MCF 10A (cell line): ENCODE data around the gene PADI1. TPM values are rescaled to one million over a fixed set of nuclear protein-coding genes. Genes with fewer than 3 reads are reported as not detected.

Experiments used
- BruUV-seq: library from RNA; stranded (reverse); fragments of 400-500 nt; replicated peaks from 2 replicates; lab custom pipeline; 2021; lab: Mats Ljungman, UMichigan
- CTCF ChIA-PET: fragments of 300-600 bp; sonication (Branson Sonifier 250); formaldehyde crosslinking; extraction: SDS; loops from one replicate; lab custom pipeline; 2021; ENCODE audit warnings: antibody characterized with exemption, inconsistent platforms; lab: Yijun Ruan, JAX
- POLR2A ChIA-PET: fragments of 300-600, 350-650 bp; sonication (Branson Sonifier 250); formaldehyde crosslinking; extraction: SDS; loops from one replicate; lab custom pipeline; 2020; ENCODE audit warnings: antibody characterized with exemption, inconsistent platforms; lab: Yijun Ruan, JAX
- DNase-seq: peaks from one replicate; pipeline ENCODE4 v3.0.0-alpha.2; 2018; ENCODE audit not compliant: unreplicated experiment
- H3K27ac Mint-ChIP-seq: one replicate; pipeline ENCODE4 v1.8.0; 2022; ENCODE audit warnings: mild to moderate bottlenecking, low read depth, mixed read lengths; ENCODE audit not compliant: unreplicated experiment
- H3K27me3 Mint-ChIP-seq: one replicate; pipeline ENCODE4 v1.8.0; 2022; ENCODE audit warnings: mixed read lengths; ENCODE audit not compliant: insufficient read depth, unreplicated experiment
- H3K36me3 Mint-ChIP-seq: one replicate; pipeline ENCODE4 v1.8.0; 2022; ENCODE audit warnings: mild to moderate bottlenecking, moderate library complexity, mixed read lengths; ENCODE audit not compliant: insufficient read depth, unreplicated experiment
- H3K4me1 Mint-ChIP-seq: one replicate; pipeline ENCODE4 v1.8.0; 2022; ENCODE audit warnings: mixed read lengths; ENCODE audit not compliant: insufficient read depth, unreplicated experiment
- H3K4me3 Mint-ChIP-seq: one replicate; pipeline ENCODE4 v1.8.0; 2022; ENCODE audit warnings: mild to moderate bottlenecking, moderate library complexity, mixed read lengths; ENCODE audit not compliant: unreplicated experiment
- H3K9me3 Mint-ChIP-seq: one replicate; pipeline ENCODE4 v1.8.0; 2022; ENCODE audit warnings: mixed read lengths; ENCODE audit not compliant: unreplicated experiment
- intact Hi-C: fragments of 100-400 bp; cut with micrococcal nuclease; formaldehyde crosslinking; loops from 2 replicates; pipeline ENCODE4 v1.14.1; 2022
- total RNA-seq: library from RNA; stranded (reverse); gene quantifications from 2 replicates; pipeline ENCODE4 v1.2.3, GENCODE V29; 2022
- TF ChIP-seq, protein P1 (sequence below): fragments of 200-600 bp; IDR thresholded peaks from one replicate; pipeline ENCODE4 v1.8.0; 2022; ENCODE audit warnings: antibody characterized with exemption, mild to moderate bottlenecking; ENCODE audit not compliant: unreplicated experiment

The PADI1 gene
- total RNA-seq, 1 experiment from 2014 or later, result 0.58 TPM

DNA sequence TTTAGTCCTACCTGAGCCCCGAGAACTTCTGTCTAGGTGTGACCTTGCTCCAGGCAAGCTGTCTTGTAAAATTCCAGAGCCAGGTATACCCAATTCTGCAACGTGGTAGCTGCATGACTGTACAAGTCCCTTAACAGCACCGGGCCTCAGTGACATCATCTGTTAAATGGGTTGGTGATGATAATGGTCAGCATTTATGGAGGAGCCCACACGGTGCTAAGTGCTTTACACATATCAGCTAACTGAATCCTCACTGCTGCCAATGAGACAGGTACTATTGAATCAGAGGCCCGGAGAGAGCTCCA, 37.2 kb upstream of the PADI1 start:
- ChIA-PET CTCF (interaction anchor here (0.6 kb wide), 1 partner anchor 440 kb away, joined by 4 read pairs; no protein-coding TSS in a partner anchor), POLR2A (interaction anchor here (0.7 to 1.3 kb wide), 2 partner anchors 20 to 40 kb away, joined by 3 read pairs; no protein-coding TSS in a partner anchor)
- no TSS peak for BruUV-seq
- Mint-ChIP-seq H3K4me3 (no peak overlapping the region), H3K27ac (no peak overlapping the region), H3K27me3 (no peaks in the 10 kb centered on the region), H3K36me3 (peaks cover 6% of the 10 kb centered on the region), H3K9me3 (no peaks in the 10 kb centered on the region), H3K4me1 (peaks cover 42% of the 10 kb centered on the region)
- no peak for DNase-seq
- intact Hi-C loops, result loop anchor here (5.0 to 10.0 kb wide), 2 partner anchors 40 to 67 kb away; no protein-coding TSS in a partner anchor
- TF ChIP-seq, protein P1, sequence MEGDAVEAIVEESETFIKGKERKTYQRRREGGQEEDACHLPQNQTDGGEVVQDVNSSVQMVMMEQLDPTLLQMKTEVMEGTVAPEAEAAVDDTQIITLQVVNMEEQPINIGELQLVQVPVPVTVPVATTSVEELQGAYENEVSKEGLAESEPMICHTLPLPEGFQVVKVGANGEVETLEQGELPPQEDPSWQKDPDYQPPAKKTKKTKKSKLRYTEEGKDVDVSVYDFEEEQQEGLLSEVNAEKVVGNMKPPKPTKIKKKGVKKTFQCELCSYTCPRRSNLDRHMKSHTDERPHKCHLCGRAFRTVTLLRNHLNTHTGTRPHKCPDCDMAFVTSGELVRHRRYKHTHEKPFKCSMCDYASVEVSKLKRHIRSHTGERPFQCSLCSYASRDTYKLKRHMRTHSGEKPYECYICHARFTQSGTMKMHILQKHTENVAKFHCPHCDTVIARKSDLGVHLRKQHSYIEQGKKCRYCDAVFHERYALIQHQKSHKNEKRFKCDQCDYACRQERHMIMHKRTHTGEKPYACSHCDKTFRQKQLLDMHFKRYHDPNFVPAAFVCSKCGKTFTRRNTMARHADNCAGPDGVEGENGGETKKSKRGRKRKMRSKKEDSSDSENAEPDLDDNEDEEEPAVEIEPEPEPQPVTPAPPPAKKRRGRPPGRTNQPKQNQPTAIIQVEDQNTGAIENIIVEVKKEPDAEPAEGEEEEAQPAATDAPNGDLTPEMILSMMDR, result no peak

DNA sequence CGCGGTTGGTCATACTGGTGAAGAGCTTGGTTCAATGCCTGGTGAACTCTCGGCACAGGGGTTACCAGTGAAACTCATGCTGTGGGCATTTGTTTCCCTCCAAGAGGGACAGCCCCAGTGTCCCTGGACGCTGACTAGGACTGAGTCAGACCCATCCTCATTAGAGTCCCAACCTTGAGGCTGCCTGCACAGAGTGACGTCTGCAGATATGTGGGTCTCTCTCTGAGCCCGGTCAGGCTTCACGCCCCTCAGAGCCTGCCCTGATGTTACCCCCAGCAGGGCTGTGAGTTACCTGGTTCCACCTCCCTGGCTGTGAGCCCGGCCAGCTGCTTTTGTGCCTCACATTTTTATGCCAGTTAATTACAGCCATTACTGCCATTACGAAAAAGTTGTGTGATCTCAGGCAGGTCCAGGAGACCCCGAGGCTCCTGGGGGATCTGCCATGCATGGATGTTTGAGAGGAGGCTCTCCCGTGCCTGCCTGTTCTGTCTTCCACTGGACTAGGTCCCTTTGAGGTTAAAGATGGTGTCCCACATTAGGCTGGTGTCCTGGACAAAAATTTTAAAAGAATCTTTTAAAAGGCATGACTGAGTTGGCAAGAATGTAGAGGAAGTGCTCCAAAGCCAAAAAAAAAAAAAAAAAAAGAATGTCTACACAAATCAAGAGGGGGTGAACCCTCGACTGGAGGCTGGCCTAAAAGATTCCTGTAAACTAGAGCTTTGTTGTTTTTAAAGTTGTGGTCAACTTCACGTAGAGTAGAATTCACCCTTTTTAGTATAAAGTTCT, 36.6 kb upstream of the PADI1 start:
- BruUV-seq, result no TSS peak
- peaks cover 42% of the 10 kb centered on the region for H3K4me1 Mint-ChIP-seq
- H3K27ac Mint-ChIP-seq, result peak overlapping the region; percentile 78
- ChIA-PET CTCF (interaction anchor here (0.6 kb wide), 2 partner anchors 72 to 439 kb away, joined by 4 read pairs; no protein-coding TSS in a partner anchor), POLR2A (interaction anchor here (1.3 kb wide), 1 partner anchor 41 kb away, joined by 3 read pairs; no protein-coding TSS in a partner anchor)
- no peaks in the 10 kb centered on the region for H3K27me3 Mint-ChIP-seq
- TF ChIP-seq, protein P1, result no peak
- H3K9me3 Mint-ChIP-seq, result no peaks in the 10 kb centered on the region
- H3K4me3 Mint-ChIP-seq, result no peak overlapping the region
- peaks cover 6% of the 10 kb centered on the region for H3K36me3 Mint-ChIP-seq
- intact Hi-C loops, result loop anchor here (5.0 to 10.0 kb wide), 2 partner anchors 41 to 67 kb away; no protein-coding TSS in a partner anchor
- peak; percentile 74 for DNase-seq

DNA sequence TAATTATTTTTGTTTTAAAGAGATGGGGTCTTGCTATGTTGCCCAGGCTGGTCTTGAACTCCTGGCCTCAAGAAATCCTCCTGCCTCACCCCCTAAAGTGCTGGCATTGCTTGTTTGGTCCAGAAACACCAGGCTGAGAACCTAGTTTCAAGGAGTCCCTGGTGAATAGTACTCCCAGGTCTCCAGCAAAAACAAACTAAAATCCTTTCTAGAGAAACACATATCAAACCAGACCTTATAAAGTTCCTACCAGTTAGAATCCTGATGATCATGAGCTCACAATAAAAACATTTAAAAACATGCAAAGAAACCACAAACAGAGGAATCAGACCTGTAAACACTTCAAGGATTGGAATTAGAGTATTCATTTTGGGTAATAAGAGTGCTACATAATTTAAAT, 34.4 kb upstream of the PADI1 start:
- H3K4me3 Mint-ChIP-seq, result no peak overlapping the region
- no peaks in the 10 kb centered on the region for H3K9me3 Mint-ChIP-seq
- ChIA-PET CTCF (interaction anchor here (0.7 kb wide), 1 partner anchor 66 kb away, joined by 5 read pairs; no protein-coding TSS in a partner anchor), POLR2A (interaction anchor here (0.7 kb wide), 1 partner anchor 9 kb away, joined by 4 read pairs; no protein-coding TSS in a partner anchor)
- TF ChIP-seq, protein P1, result no peak
- no peaks in the 10 kb centered on the region for H3K27me3 Mint-ChIP-seq
- DNase-seq, result no peak
- intact Hi-C loops, result no loop called here
- peak overlapping the region; percentile 58 for H3K27ac Mint-ChIP-seq
- H3K36me3 Mint-ChIP-seq, result peaks cover 6% of the 10 kb centered on the region
- no TSS peak for BruUV-seq
- H3K4me1 Mint-ChIP-seq, result peaks cover 41% of the 10 kb centered on the region

DNA sequence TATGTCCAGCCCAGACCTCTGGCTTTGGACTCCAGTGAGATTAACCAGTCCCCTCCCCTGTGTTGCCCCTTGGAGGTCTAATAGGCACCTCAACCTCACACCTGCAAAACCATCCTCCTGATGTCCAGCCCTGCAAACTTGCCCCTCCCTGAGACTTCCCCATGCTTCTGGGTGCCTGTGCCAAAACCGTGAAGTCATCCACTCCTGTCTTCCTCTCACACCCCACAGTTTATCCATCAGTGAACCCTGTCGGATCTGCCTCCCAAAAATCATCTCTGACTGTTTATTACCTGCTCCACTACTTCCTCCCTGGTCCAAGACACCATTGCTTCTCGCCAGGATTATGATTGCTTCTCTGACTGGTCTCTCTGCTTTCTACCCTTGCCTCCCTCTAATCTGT, 31.7 kb upstream of the PADI1 start:
- BruUV-seq, result no TSS peak
- no peak overlapping the region for H3K4me3 Mint-ChIP-seq
- intact Hi-C loops, result no loop called here
- TF ChIP-seq, protein P1, result no peak
- H3K36me3 Mint-ChIP-seq, result peaks cover 6% of the 10 kb centered on the region
- peak overlapping the region; percentile 66 for H3K27ac Mint-ChIP-seq
- H3K9me3 Mint-ChIP-seq, result no peaks in the 10 kb centered on the region
- DNase-seq, result no peak
- no peaks in the 10 kb centered on the region for H3K27me3 Mint-ChIP-seq
- peaks cover 31% of the 10 kb centered on the region for H3K4me1 Mint-ChIP-seq
- POLR2A ChIA-PET, result no interaction called here
- CTCF ChIA-PET, result no interaction called here
